Neural cell (in vitro differentiated cells): ENCODE data around the gene SGCB. TPM values are rescaled to one million over a fixed set of nuclear protein-coding genes. Genes with fewer than 3 reads are reported as not detected.

ENCODE experiments used
- H2AFZ ChIP-seq: fragments of 200-600, 300-800 bp; sonication (generic), shearing (Covaris generic); 2 replicates; pipeline ENCODE4 v1.6.0; 2014; ENCODE audit warnings: low read depth, mild to moderate bottlenecking, antibody characterized with exemption, low read length, moderate library complexity
- H3F3A ChIP-seq: fragments of 200-600 bp; shearing (Covaris generic); 2 replicates; pipeline ENCODE4 v1.6.1; 2016; ENCODE audit warnings: mild to moderate bottlenecking, moderate library complexity, mixed read lengths, antibody characterized with exemption, low read length; ENCODE audit not compliant: insufficient read depth, poor library complexity, severe bottlenecking
- H3K27ac ChIP-seq: fragments of 200-600, 300-800 bp; sonication (generic), shearing (Covaris generic); 2 replicates; pipeline ENCODE4 v1.5.1; 2014; ENCODE audit warnings: mild to moderate bottlenecking, low read length, moderate library complexity
- H3K27me3 ChIP-seq: fragments of 300-800, 200-600 bp; sonication (generic), shearing (Covaris generic); 2 replicates; pipeline ENCODE4 v1.6.0; 2014; ENCODE audit warnings: mild to moderate bottlenecking, low read depth, low read length, moderate library complexity; ENCODE audit not compliant: insufficient read depth
- H3K36me3 ChIP-seq: fragments of 300-800, 200-600 bp; sonication (generic), shearing (Covaris generic); 2 replicates; pipeline ENCODE4 v1.5.1; 2014; ENCODE audit warnings: mild to moderate bottlenecking, antibody characterized with exemption, low read length, moderate library complexity; ENCODE audit not compliant: insufficient read depth
- H3K4me2 ChIP-seq: fragments of 300-800, 200-600 bp; sonication (generic), shearing (Covaris generic); 2 replicates; pipeline ENCODE4 v1.6.0; 2014; ENCODE audit warnings: mild to moderate bottlenecking, low read length
- H3K4me3 ChIP-seq: fragments of 300-800, 200-600 bp; sonication (generic), shearing (Covaris generic); 2 replicates; pipeline ENCODE4 v1.5.1; 2014; ENCODE audit warnings: mild to moderate bottlenecking, low read length, moderate library complexity
- H3K79me2 ChIP-seq: fragments of 200-600 bp; shearing (Covaris generic); replicated peaks from 2 replicates; pipeline ENCODE4 v1.6.0; 2014; ENCODE audit warnings: mild to moderate bottlenecking, low read length, moderate library complexity; ENCODE audit not compliant: insufficient read depth
- H3K9ac ChIP-seq: fragments of 300-800, 200-600 bp; sonication (generic), shearing (Covaris generic); 2 replicates; pipeline ENCODE4 v1.6.1; 2016; ENCODE audit warnings: mild to moderate bottlenecking, low read length, mixed read lengths
- H3K9me2 ChIP-seq: fragments of 200-600 bp; shearing (Covaris generic); 2 replicates; pipeline ENCODE4 v1.6.1; 2016; ENCODE audit warnings: mild to moderate bottlenecking, low read length, mixed read lengths; ENCODE audit not compliant: insufficient read depth
- H3K9me3 ChIP-seq: fragments of 200-600, 300-800 bp; sonication (generic), shearing (Covaris generic); 2 replicates; pipeline ENCODE4 v1.6.1; 2016; ENCODE audit warnings: mild to moderate bottlenecking, mixed run types, low read length, moderate library complexity, mixed read lengths
- H4K20me1 ChIP-seq: fragments of 200-600 bp; shearing (Covaris generic); 2 replicates; pipeline ENCODE4 v1.6.1; 2016; ENCODE audit warnings: mild to moderate bottlenecking, mixed run types; ENCODE audit not compliant: insufficient read depth
- EP300 ChIP-seq: fragments of 450-650 bp; conservative IDR thresholded peaks from 2 replicates; pipeline ENCODE4 v1.6.1; 2014; ENCODE audit warnings: antibody characterized with exemption, mild to moderate bottlenecking, moderate library complexity; ENCODE audit not compliant: poor library complexity, severe bottlenecking
- EZH2 ChIP-seq: fragments of 200-600, 300-800 bp; shearing (Covaris generic), sonication (generic); IDR thresholded peaks from 2 replicates; pipeline ENCODE4 v1.6.1; 2014; ENCODE audit warnings: antibody characterized with exemption, low read length, borderline replicate concordance, mild to moderate bottlenecking; ENCODE audit not compliant: insufficient read depth, poor library complexity, severe bottlenecking
- MXI1 ChIP-seq: fragments of 450-650 bp; conservative IDR thresholded peaks from 2 replicates; pipeline ENCODE4 v1.6.1; 2014; ENCODE audit warnings: antibody characterized with exemption, mild to moderate bottlenecking; ENCODE audit not compliant: poor library complexity, severe bottlenecking
- POLR2AphosphoS5 ChIP-seq: IDR thresholded peaks from 2 replicates; pipeline ENCODE4 v1.6.1; 2012
- RAD21 ChIP-seq: fragments of 450-650 bp; conservative IDR thresholded peaks from 2 replicates; pipeline ENCODE4 v1.6.1; 2014; ENCODE audit warnings: antibody characterized with exemption, mild to moderate bottlenecking, moderate library complexity
- SMC3 ChIP-seq: fragments of 450-650 bp; conservative IDR thresholded peaks from 2 replicates; pipeline ENCODE4 v1.6.1; 2014; ENCODE audit warnings: antibody characterized with exemption, mild to moderate bottlenecking, moderate library complexity; ENCODE audit not compliant: poor library complexity
- TAF1 ChIP-seq: IDR thresholded peaks from 2 replicates; pipeline ENCODE4 v1.6.1; 2012; ENCODE audit warnings: low read depth
- polyA plus RNA-seq: library from polyadenylated mRNA; depleted of rRNA; stranded (reverse); fragments of >200 nt; gene quantifications from 2 replicates; pipeline ENCODE4 v1.2.3, GENCODE V29; 2014
- TF ChIP-seq, protein P1 (sequence below): IDR thresholded peaks from 2 replicates; pipeline ENCODE4 v1.6.1; 2012; ENCODE audit warnings: borderline replicate concordance
- TF ChIP-seq, protein P2 (sequence below): fragments of 450-650 bp; IDR thresholded peaks from 2 replicates; pipeline ENCODE4 v1.5.1; 2014; ENCODE audit warnings: antibody characterized with exemption, mild to moderate bottlenecking, moderate library complexity; ENCODE audit not compliant: poor library complexity, severe bottlenecking

The SGCB gene
- polyA plus RNA-seq, 1 donor from 2014 or later, result 24.5 TPM

DNA sequence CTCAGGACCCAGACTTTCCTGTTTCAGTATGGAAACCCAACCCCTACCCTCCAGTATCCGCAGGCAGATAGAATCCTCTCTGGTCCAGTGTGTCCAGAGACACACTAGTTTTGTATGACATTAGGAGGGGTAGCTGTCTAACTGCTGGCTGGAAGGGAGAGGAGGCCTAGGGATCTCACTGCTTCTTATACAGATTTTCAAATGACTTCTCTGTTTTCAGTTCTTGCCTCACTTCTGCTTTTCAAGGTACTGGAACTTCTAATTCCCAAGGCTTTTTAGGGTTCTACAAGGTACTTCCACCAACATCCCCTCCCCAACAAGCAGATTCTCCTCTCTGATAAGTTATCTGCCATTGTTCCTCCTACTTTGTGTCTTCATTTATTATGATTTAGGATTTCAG is 6.1 kb downstream of the SGCB start:
- peaks cover 27% of the 10 kb centered on the region for H3K79me2 ChIP-seq
- no peak overlapping the region for H2AFZ ChIP-seq
- no peak overlapping the region for H3K9ac ChIP-seq
- H3K9me2 ChIP-seq, result no peaks in the 10 kb centered on the region
- no peaks in the 10 kb centered on the region for H3K27me3 ChIP-seq
- H3K27ac ChIP-seq, result no peak overlapping the region
- no peak overlapping the region for H3K4me3 ChIP-seq
- H3K4me2 ChIP-seq, result no peak overlapping the region
- no peaks in the 10 kb centered on the region for H3F3A ChIP-seq
- no peaks in the 10 kb centered on the region for H4K20me1 ChIP-seq
- TF ChIP-seq MXI1 (no peak), POLR2AphosphoS5 (no peak), RAD21 (no peak), EZH2 (no peak), SMC3 (no peak), TAF1 (no peak), EP300 (no peak)
- TF ChIP-seq, protein P1, sequence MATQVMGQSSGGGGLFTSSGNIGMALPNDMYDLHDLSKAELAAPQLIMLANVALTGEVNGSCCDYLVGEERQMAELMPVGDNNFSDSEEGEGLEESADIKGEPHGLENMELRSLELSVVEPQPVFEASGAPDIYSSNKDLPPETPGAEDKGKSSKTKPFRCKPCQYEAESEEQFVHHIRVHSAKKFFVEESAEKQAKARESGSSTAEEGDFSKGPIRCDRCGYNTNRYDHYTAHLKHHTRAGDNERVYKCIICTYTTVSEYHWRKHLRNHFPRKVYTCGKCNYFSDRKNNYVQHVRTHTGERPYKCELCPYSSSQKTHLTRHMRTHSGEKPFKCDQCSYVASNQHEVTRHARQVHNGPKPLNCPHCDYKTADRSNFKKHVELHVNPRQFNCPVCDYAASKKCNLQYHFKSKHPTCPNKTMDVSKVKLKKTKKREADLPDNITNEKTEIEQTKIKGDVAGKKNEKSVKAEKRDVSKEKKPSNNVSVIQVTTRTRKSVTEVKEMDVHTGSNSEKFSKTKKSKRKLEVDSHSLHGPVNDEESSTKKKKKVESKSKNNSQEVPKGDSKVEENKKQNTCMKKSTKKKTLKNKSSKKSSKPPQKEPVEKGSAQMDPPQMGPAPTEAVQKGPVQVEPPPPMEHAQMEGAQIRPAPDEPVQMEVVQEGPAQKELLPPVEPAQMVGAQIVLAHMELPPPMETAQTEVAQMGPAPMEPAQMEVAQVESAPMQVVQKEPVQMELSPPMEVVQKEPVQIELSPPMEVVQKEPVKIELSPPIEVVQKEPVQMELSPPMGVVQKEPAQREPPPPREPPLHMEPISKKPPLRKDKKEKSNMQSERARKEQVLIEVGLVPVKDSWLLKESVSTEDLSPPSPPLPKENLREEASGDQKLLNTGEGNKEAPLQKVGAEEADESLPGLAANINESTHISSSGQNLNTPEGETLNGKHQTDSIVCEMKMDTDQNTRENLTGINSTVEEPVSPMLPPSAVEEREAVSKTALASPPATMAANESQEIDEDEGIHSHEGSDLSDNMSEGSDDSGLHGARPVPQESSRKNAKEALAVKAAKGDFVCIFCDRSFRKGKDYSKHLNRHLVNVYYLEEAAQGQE, result no peak
- TF ChIP-seq, protein P2, sequence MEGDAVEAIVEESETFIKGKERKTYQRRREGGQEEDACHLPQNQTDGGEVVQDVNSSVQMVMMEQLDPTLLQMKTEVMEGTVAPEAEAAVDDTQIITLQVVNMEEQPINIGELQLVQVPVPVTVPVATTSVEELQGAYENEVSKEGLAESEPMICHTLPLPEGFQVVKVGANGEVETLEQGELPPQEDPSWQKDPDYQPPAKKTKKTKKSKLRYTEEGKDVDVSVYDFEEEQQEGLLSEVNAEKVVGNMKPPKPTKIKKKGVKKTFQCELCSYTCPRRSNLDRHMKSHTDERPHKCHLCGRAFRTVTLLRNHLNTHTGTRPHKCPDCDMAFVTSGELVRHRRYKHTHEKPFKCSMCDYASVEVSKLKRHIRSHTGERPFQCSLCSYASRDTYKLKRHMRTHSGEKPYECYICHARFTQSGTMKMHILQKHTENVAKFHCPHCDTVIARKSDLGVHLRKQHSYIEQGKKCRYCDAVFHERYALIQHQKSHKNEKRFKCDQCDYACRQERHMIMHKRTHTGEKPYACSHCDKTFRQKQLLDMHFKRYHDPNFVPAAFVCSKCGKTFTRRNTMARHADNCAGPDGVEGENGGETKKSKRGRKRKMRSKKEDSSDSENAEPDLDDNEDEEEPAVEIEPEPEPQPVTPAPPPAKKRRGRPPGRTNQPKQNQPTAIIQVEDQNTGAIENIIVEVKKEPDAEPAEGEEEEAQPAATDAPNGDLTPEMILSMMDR, result no peak
- no peaks in the 10 kb centered on the region for H3K9me3 ChIP-seq
- H3K36me3 ChIP-seq, result peaks cover 16% of the 10 kb centered on the region

DNA sequence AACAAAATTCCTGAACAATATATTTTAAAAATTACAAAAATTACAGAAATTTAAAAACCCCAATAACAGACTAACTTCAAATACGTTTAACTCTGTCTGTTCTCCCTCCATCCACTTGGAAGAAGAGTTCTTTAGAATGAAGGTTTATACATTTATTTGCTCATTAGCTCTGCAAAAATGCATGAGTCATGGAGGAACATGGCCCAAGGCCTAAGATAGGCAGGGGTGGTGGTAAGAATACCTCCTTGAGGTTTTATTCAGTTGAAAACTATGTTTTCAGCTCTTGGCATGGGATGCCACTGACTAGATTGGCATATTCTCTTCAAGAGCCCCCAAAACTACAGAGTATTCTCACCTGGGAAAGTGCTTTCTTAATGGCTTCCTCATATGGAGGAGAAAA is 9.1 kb downstream of the SGCB start:
- H2AFZ ChIP-seq, result no peak overlapping the region
- no peaks in the 10 kb centered on the region for H3K79me2 ChIP-seq
- no peaks in the 10 kb centered on the region for H3K27me3 ChIP-seq
- peaks cover 31% of the 10 kb centered on the region for H3K36me3 ChIP-seq
- no peaks in the 10 kb centered on the region for H4K20me1 ChIP-seq
- no peaks in the 10 kb centered on the region for H3K9me3 ChIP-seq
- no peaks in the 10 kb centered on the region for H3K9me2 ChIP-seq
- H3F3A ChIP-seq, result no peaks in the 10 kb centered on the region
- no peak overlapping the region for H3K4me2 ChIP-seq
- H3K27ac ChIP-seq, result no peak overlapping the region
- no peak overlapping the region for H3K9ac ChIP-seq
- TF ChIP-seq MXI1, result no peak
- no peak for TF ChIP-seq RAD21
- TF ChIP-seq POLR2AphosphoS5, result no peak
- no peak for TF ChIP-seq TAF1
- no peak for TF ChIP-seq EZH2
- TF ChIP-seq, protein P1, result no peak
- TF ChIP-seq EP300, result no peak
- no peak for TF ChIP-seq SMC3
- TF ChIP-seq, protein P2, result no peak
- no peak overlapping the region for H3K4me3 ChIP-seq
